ENCODE measurements around the gene GPRC5A. TPM values are rescaled to one million over a fixed set of nuclear protein-coding genes. Genes with fewer than 3 reads are reported as not detected.

The GPRC5A gene
- total RNA-seq, 2 donors from 2014 or later, result 234 to 246 TPM

- Histone ChIP-seq H3K4me3 (no peak overlapping the region), H3K36me3 (no peaks in the 10 kb centered on the region), H3K9ac (ENCODE audit: low read depth in 2 of 2, low read length in 2 of 2) (no peak overlapping the region), H3K4me1 (no peaks in the 10 kb centered on the region), H3K9me3 (no peaks in the 10 kb centered on the region), H3K27ac (no peak overlapping the region), H3K27me3 (no peaks in the 10 kb centered on the region)
- no peak for DNase-seq
- intact Hi-C loops (cut with DNase I), result loop anchor here (10.0 kb wide), 1 partner anchor 55 kb away; no protein-coding TSS in a partner anchor
- TF ChIP-seq CTCF (IDR thresholded peaks at IDR 0.05), result no peak
Measured at GRCh38 chr12:12889701-12890100, 1.7 kb upstream of the GPRC5A start.

- no peaks in the 10 kb centered on the region for H3K27me3 ChIP-seq
- peak overlapping the region; percentile 43 for H3K4me3 ChIP-seq
- no peak for TF ChIP-seq CTCF (IDR thresholded peaks at IDR 0.05)
- H3K4me1 ChIP-seq, result no peaks in the 10 kb centered on the region
- H3K9ac ChIP-seq (ENCODE audit: low read depth in 2 of 2, low read length in 2 of 2), result peak overlapping the region; percentile 75 to 96
- peak; percentile 57 for DNase-seq
- H3K36me3 ChIP-seq, result no peaks in the 10 kb centered on the region
- H3K9me3 ChIP-seq, result no peaks in the 10 kb centered on the region
- intact Hi-C loops (cut with DNase I), result no loop called here
- H3K27ac ChIP-seq, result peak overlapping the region; percentile 87
Measured at GRCh38 chr12:12890543-12891079, 751 bp upstream of the GPRC5A start.

- Histone ChIP-seq H3K4me3 (peak overlapping the region; percentile 43), H3K27me3 (no peaks in the 10 kb centered on the region), H3K9ac (ENCODE audit: low read depth in 2 of 2, low read length in 2 of 2) (peak overlapping the region; percentile 75 to 96), H3K9me3 (no peaks in the 10 kb centered on the region), H3K36me3 (no peaks in the 10 kb centered on the region), H3K4me1 (no peaks in the 10 kb centered on the region), H3K27ac (peak overlapping the region; percentile 87)
- DNase-seq, result no peak
- intact Hi-C loops (cut with DNase I), result no loop called here
- no peak for TF ChIP-seq CTCF (IDR thresholded peaks at IDR 0.05)
Measured at GRCh38 chr12:12891881-12892355, 556 bp downstream of the GPRC5A start.

- Histone ChIP-seq H3K9me3 (no peaks in the 10 kb centered on the region), H3K27me3 (no peaks in the 10 kb centered on the region), H3K36me3 (no peaks in the 10 kb centered on the region), H3K4me1 (no peaks in the 10 kb centered on the region), H3K27ac (peak overlapping the region; percentile 87), H3K9ac (ENCODE audit: low read depth in 2 of 2, low read length in 2 of 2) (peak overlapping the region; percentile 75 to 96), H3K4me3 (peak overlapping the region; percentile 43)
- intact Hi-C loops (cut with DNase I), result no loop called here
- no peak for TF ChIP-seq CTCF (IDR thresholded peaks at IDR 0.05)
- DNase-seq, result no peak
Measured at GRCh38 chr12:12892681-12893141, 1.3 kb downstream of the GPRC5A start.

- H3K27me3 ChIP-seq, result no peaks in the 10 kb centered on the region
- no peaks in the 10 kb centered on the region for H3K9me3 ChIP-seq
- DNase-seq, result no peak
- H3K4me1 ChIP-seq, result no peaks in the 10 kb centered on the region
- no peaks in the 10 kb centered on the region for H3K36me3 ChIP-seq
- no peak for TF ChIP-seq CTCF (IDR thresholded peaks at IDR 0.05)
- no peak overlapping the region for H3K27ac ChIP-seq
- H3K9ac ChIP-seq (ENCODE audit: low read depth in 2 of 2, low read length in 2 of 2), result peak overlapping the region; percentile 75 to 96
- H3K4me3 ChIP-seq, result peak overlapping the region; percentile 43
- intact Hi-C loops (cut with DNase I), result no loop called here
Measured at GRCh38 chr12:12893438-12893837, 2.1 kb downstream of the GPRC5A start.

All from colonic mucosa (tissue), 4 donors.